ENCODE measurements around the gene MYH7.
"Not testable (repeated sequence)": the region's sequence is repeated elsewhere in the genome, so short reads cannot be mapped to it uniquely, and the experiment has no call there.

Gene MYH7

DNA sequence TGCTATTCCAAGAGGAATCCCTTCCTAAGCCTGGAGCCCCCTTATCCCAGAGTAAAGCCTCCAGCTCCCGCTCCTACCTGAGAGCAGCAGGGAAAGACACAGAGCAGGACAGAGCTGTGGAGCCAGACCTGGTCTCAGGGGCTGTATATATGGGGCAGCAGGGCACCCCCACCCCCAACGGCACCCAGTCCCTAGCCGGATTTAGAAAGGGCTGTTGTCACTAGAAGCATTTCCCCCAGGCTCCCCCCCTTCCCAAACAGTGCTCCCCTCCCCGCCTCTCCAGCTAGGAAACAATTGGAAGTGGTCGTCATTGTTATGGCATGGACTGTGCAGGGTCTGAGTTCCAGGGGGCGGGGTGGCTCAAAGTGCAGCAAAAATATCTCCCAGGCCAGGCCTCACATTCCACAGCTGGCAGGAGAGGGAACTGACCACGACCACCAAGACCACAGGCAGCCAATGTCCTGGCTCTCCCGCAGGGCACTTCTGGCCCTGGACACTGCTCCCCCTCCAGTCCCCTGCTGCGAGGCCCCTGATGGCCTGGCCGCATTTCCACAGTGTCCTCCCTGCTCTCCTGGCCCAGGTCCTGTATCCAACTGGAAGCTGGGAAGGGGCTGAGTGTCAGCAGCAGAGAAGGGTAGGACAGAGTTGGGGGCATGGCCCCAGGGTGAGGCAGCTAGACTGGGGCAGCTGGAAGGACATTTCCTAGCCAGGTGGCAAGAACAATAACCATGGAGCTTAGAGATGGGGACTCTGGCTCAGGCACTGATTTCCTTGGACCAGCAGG is at the start of gene MYH7:
Gene MYH7, minus strand, starts transcription at position 118 of the 784 bp plus-strand sequence. CDS start 1,928 bp downstream, outside the sequence.
- no peak for DNase-seq

DNA sequence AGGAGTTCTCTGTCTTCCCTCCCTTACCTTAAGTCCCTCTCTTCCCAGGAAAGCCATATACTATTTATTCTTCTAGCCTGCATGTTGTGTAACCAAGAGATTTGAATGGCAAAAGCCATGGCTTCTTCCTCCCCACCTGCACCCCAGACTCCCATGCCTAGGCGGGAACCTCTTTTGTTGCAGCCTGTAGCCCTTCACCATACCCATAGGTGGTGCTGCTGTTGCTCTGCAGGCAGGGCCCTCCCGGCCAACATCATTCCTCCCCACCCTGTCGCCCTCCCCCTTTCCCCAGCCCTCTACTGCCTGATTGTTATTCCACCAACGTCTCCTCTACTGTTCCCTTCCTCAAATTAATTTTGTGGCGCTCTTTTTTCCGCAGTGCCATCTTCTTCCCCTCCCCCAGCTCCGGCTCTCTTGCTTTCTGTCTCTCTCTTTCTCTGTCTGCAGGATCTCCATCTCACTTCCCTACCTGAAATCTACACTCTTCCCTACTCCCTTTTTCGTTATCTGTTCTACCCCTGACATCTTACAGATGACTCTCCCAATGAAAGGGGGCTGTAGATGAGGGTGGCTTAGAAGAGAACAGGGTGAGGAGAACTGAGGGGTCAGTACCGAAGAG is 47.9 kb upstream of the MYH7 start:
- DNase-seq = no peak

DNA sequence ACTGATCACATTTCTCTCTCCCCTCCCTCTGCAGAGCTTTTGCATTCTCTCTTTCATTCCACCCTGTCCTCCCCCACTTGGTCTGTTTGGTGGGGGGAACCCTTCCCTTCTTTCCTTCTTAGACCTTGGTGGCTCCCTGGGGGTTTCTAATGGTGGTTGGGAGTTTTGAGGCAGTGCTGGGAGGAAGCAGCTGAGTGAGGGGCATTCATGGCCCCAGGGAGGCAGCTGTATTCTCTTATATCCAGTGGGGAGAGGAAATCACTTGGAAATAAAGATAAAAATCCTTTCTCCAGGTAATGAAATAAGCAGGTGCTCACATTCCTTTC is 47.3 kb upstream of the MYH7 start:
- no peak for DNase-seq

DNA sequence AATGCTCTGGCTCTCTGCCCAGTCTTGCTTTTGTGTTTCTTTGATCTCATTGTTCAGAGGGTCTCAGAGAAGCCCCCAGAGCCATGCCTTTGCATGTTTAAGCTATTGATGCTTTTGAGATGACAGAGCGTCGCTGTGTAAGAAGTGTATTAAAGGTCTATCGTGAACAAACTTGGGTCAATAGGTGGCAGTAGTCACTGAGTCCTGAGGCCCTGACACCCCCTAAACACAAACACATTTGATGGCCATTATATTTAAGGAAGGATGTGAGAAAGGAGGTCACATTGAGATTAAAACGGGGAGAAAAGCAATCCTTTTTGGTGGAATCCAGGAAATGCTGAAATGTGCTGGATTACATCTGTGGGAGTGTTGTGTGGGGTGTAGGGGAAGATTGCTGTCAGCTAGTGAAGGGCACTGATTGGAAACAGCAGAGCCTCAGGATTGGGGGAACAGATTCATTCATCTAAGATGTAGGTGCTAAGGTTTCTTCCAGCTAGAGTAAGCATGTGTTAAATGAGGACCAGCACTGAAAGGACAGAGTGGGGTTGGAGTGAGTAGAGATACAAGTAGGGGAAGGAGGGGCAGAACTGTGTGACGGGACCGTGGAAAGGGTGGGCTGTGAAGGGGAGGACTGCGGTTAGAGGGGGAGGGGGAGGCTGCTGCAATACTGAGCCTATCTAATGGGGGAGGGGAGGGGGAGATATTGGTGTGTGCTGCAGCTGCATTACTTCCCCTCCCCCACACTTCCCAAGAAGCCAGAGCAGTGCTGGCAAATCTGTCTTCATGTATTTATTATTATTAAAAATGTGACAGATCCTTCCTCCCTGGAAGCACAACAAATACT is 46.7 kb upstream of the MYH7 start:
- no peak for DNase-seq

DNA sequence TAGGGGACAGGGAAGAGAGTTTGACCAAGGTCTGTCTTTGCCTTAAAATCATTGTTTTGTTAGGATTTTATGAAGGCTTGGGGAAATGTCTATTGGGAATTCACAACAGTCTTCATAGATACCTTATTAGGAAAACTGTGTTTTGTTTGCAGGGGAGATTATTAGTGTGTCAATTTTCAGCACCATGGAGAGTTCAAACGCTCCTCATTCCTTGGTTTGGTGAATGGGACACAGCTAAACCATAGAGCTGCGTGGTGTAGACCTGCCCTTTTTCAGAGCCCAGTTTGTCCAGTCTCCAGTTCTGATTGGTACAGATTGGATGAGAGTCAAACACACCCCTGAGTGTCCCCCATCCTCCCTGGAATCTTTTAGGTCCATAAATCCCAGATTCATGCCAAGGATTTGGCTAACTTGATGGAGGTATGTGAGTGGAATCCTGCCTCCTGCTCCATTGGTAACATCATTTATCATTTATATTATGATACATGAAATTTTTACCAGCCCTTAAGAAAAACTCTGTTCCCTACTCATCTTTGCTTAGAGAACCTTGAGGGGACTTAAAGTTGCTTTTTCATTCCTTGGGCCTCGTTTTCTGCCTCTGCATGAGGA is 46.0 kb upstream of the MYH7 start:
- DNase-seq = no peak

DNA sequence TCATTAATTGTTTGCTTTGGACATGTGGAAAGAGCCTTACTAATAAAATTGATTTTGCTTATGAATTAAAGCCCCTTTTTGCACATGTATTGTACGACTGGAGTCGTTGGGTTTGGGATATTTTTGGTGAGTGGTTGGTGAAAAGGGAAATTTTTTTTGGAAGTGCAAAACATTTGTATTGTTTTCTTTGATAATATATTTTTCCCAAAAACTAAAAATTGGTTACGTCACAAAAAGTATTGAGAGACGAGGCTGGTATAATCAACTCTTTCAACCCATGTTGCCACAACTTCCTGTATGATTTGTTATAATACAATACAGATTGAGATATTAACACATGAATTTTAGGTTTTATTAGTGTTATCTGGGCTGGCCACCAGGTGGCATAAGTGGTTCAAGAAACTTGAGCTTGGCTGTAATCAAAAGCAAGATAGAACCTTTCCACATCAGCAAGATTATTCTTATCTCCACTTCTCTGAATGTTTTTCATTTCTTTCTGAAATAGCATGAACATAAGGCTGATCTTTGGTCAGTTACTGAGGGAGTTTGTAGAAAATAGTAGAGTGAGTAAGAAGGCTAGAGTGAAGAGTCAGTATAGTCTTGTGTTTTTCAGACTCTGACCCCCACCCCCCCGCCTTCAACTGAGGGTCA is 42.8 kb upstream of the MYH7 start:
- no peak for DNase-seq

DNA sequence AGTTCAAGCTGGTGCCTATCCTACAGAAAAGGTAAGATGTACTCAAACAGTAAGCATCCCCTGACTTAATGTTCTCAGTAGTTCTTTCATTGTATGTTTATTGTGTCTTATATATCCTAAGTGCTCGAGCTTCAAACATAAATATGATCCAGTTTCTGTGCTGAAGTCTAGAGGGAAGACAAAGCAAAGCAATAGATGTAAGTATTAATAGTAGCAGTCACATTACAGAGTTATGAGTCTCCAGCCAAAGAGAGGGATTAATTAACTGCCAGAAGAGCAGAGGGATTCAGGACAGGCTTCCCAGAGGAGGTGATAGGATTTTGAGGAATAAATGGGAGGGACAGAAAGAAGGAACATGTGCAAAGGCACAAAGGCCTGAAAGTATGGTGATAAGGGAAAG is 35.5 kb upstream of the MYH7 start:
- no peak for DNase-seq

DNA sequence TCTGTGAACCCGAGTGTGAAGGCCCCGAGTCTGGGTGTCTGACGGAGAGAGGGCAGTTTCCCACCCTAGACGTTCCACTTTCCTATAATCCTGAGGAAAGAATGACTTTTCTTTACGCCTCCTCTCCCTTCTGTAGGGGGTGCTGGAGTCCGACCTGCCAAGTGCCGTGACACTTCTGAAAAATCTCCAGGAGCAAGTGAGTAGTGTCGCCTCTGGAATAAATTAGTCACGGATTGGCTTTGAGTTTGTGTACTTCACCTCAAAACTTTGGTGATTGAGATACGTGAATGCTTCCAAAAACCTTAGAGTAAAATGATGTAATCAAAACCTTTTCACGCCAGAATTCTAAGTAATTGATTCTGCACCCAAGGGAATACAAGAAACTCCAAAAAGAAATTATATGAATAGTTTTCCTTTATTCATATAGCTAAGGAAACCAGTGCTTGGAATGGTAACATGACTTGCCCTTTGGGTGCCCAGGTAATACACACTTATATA is 34.5 kb upstream of the MYH7 start:
- no peak for DNase-seq

DNA sequence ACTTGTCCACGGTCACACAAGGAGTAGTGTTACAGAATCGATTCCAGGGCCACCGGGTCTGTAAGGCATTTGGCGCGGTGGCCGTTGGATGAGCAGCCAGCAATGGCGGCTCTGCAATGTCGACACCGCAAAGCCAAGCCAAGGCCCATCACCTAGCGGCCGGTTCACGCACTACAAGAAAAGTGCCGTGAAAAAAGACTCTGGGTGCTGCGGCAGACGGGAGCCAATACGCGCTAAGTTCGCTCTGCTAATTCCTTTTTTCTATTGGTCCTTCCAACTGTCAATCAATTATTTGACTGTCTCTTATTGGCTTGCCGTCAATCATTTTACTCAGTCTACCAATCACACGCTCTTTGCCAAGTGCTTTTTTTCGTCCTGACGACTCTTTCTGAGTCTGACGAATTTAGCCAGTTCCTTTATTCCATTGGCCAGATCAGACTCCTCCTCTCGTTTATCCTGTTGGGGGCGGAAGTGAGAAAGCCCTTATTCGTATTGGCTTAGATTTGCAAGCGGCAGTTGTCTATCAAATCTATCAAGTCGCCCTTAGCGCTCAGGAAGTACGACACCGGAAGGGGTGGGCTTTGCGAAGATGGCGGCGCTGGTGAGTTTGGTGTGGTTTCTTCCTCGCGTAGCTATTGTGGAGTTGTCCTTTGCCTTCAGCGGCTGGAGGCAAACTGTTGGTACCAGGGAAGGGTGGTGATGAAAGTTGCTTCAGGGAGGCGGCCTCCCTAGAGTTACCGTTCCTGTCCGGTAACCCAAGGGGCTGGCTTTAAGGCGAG is 33.9 kb upstream of the MYH7 start, which contains the start of gene NGDN:
Gene NGDN, plus strand, starts transcription at position 577 of the 779 bp plus-strand sequence. Its CDS starts 13 bp downstream, at position 590.
- peak; percentile 99 for DNase-seq

DNA sequence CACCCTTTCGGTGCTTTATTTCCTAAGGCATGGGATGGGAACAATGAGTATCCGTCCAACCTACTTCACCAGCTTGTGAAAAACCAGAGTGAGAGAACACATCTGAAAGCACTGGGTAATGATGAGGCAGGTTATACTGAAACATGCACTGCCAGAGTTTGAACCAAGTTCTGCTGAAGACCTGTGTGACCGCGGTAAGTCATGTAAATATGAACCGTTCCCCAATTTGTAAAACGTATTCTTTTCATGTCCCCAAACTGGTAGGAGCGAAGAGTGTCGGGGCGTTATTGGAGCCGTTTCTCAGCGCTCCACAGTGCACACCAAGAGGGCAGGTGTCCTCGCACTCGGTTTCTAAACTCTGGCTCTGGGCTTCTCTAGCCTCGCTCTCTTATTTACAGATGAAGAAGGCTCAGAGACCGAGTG is 33.3 kb upstream of the MYH7 start:
- no peak for DNase-seq

DNA sequence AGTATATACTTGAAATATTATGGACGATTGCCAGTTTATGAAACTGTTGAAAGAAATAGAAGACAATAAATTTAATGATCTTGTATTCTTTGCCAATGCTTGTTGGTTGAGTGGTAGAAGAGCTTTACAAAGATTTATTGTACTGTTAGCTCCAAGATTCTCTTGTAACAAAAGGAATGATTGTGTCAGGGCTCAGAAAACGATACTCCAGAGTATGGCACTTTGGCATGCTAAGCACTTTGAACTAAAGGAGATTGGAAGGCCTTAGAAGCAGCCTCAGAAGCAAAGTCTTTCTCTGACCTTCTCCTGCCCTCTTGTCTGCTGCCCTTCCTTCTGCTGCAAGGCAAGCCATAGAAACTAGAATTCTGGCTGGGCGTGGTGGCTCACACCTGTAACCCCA is 29.8 kb upstream of the MYH7 start:
- DNase-seq = no peak

DNA sequence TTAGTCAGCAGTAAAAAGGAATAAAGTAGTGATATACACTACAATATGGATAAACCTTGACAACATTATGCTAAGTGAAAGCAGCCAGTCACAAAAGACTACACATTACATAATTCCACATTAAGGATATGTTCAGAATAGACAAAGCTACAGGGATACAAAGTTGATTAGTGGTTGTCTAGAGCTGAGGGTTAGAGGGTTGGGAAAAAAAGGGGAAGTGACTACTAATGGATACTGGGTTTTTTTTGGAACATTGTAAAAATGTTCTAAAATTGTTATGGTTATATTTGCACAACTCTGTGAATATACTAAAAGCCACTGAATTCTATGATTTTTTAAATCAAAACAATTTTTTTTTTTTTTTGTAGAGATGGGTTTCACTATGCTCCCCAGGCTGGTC is 29.2 kb upstream of the MYH7 start:
- DNase-seq = no peak

DNA sequence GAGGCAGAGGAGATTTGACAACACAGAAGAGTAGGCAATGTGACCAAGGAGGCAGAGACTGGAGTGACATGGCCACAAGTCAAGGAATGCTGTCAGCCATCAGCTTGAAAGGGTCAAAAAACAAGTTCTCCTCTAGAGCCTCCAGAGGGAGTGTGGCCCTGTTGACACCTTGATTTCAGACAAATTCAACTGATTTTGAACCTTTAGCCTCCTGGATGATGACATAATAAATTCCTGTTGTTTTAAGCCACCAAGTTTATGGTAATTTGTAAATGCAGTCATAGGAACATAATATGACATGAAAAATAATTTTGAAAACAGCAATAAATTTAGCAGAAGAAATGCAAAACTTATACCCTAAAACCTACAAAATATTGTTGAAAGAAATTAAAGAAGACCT is 25.5 kb upstream of the MYH7 start:
- no peak for DNase-seq

DNA sequence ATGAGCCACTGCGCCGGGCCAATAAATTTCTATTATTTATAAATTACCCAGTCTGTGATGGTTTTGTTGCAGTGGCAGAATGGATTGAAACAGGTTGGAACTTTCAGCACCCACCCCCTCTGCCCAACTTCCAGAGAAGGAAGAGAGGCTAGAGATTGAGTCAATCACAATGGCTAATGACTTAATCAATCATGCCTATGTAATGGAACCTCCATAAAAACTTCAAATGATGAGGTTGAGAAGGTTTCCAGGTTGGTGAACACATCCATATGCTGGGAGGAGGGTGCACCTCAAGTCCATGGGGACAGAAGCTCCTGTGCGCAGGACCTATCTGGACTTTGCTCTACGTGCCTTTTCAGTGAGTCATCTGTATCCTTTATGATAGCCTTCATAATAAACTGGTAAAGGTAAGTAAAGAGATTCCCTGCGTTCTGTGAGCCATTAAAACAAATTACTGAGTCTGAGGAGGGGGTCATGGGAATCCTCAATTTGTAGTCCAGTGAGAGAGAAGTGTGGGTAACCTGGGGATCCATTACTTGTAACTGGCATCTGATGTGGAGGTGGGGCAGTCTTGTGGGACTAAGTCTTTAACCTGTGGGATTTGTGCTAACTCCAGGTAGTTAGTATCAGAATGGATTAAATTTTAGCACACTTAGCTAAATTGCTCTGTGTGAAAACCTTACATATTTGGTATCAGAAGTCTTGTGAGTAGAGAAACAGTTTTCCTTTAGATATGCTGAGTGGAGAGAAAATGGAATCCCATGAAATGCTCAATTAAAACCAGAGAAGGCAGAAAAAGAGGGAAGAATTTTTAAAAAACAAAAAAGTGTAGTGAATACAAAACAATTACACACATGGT is 22.4 kb upstream of the MYH7 start:
- DNase-seq = no peak

DNA sequence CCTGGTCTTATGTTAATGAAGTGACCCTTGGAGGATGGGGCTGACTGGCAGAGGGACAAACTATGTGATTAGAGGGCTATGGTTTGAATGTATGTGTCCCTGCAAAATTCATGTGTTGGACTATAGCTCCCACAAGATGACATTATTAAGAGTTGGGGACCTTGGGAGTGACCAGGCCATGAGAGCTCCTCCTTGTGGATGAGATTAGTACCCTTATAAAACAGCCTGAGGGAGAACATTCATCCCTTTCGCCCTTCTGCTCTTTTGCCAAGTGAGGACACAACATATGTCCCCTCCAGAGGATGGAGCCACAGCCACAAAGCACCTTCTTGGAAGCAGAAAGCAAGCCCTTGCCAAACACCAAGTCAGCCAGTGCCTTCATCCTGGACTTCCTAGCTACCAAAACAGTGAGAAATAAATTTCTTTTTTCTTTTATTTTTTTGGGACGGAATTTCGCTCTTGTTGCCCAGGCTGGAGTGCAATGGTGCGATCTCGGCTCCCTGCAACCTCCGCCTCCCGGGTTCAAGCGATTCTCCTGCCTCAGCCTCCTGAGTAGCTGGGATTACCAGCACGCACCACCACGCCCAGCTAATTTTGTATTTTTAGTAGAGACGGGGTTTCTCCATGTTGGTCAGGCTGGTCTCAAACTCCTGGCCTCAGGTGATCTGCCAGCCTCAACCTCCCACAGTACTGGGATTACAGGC is 21.6 kb upstream of the MYH7 start:
- DNase-seq = not testable (repeated sequence)

DNA sequence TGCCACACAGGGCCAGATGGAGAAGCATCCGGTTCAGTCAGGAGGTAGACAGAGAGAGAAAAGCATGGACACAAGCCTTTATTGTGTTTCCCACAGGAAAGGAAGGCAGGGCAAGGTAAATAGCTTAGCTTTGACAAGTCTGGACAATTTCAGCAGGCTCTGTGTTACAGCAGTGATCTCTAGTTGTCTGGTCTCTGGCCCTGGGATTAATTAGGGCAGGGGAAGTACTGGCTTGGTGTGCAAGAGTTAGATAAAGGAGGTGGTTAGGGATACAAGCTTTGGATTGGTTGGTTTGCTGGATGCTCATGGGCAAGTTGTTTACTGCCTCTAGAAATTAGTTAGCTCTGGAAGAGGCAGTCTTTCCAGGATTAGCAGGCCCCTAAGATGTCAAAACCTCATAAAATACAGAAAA is 19.0 kb upstream of the MYH7 start:
- DNase-seq = no peak

DNA sequence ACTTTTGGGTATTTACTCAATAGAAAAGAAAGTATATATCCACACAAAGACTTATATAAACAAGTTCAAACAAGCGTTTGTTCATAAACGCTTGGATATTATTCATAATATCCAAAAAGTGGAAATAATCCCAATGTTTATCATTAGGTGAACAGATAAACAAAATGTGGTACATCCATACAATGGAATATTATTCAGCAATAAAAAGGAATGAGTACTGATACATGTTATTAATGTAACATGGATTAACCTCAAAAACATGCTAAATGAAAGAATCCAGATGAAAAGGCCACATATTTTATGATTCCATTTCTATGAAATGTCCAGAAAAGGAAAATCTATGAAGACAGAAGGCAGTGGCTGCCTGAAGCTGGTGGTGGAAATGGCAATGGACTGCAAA is 16.8 kb upstream of the MYH7 start:
- DNase-seq = no peak

DNA sequence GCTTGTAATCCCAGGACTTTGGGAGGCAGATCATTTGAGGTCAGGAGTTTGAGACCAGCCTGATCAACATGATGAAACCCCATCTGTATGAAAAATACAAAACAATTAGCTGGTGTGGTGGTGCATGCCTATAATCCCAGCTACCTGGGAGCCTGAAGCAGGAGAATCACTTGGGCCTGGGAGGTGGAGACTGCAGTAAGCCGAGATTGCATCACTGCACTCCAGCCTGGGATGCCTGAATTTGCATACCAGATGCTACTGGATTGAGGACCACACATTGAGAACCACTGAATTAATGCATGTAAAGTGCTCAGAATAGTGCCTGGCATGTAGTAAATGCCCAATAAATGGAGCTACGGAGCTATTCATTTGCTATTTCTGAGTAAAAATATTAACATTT is 14.9 kb upstream of the MYH7 start:
- DNase-seq = no peak

DNA sequence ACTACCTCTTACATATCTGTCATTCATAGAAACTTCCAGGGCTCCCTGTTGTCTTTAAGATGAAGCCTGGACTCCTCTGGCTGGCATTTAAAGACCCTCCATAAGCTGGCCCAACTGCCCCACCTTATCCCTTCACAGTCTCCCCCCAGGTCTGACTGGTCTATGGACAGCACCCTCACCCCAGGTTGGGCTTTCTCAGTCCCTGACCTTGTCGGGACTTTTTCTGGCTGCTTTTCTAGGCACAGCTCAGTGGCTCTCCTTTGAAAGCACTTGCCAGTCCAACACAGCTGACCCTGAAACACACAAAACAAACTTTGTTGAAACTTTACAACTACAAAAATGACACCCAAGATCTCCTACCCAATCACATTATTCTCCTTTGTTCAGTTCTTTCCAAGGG is 13.9 kb upstream of the MYH7 start:
- no peak for DNase-seq
